Regular cardiac myocyte (primary cell): ENCODE data around the gene CETN1. TPM values are rescaled to one million over a fixed set of nuclear protein-coding genes. Genes with fewer than 3 reads are reported as not detected.

Experiments
- total RNA-seq: library from RNA; depleted of rRNA; stranded (reverse); fragments of >200 nt; gene quantifications from 2 replicates; pipeline ENCODE4 v1.2.3, GENCODE V29; 2014

CETN1 gene
- total RNA-seq, result not detected in 2 replicates

DNA sequence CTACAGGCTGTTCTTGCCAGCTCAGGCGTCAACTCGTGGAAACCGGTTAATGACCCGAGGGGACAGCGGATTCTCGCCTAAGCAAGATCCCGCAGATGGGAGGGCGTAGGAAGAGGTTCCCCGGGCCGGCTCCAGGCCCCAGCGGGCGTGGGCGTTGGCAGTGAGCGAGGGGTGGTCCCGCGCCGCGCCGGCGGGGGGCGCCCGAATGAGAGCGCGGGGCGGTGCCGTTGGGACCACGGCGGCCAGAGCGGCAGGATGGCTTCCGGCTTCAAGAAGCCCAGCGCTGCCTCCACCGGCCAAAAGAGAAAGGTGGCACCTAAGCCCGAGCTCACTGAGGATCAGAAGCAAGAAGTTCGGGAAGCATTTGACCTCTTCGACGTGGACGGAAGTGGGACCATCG is at the start of gene CETN1:
CETN1 (plus strand) TSS at position 227 of the 400 bp plus-strand sequence; CDS start at position 256, 29 bp downstream.

Other genes starting within 250 kb of the CETN1 start
- 5.0 and 10.1 TPM in 2 replicates for gene COLEC12, start 79.7 kb upstream of the CETN1 start, total RNA-seq
- gene CLUL1, start 16.6 kb downstream of the CETN1 start, total RNA-seq, result 0.28 TPM in 1 of 2 replicates, not detected in the other
- 5.9 and 37.6 TPM in 2 replicates for gene TYMS, start 77.3 kb downstream of the CETN1 start, total RNA-seq
- gene ENOSF1, start 132.2 kb downstream of the CETN1 start, total RNA-seq, result 22.0 and 24.3 TPM in 2 replicates
- 159 and 375 TPM in 2 replicates for gene YES1, start 231.9 kb downstream of the CETN1 start, total RNA-seq